GM19025 (cell line): ENCODE data around the gene CCDC192.
A peak's percentile ranks its signal among the peaks of the same experiment; 100 is the strongest.

Experiments used
- ATAC-seq: cut with Tn5 transposase; IDR thresholded peaks from one replicate; pipeline ENCODE4 v1.9.1; 2021; ENCODE audit warnings: mild to moderate bottlenecking, low read depth, moderate library complexity; ENCODE audit not compliant: unreplicated experiment

The CCDC192 gene

GRCh38 chr5:127871503-127872153 is 168.4 kb downstream of the CCDC192 start:
- ATAC-seq: no peak

- ATAC-seq: no peak
Observed at GRCh38 chr5:127872494-127872893, 169.3 kb downstream of the CCDC192 start.

GRCh38 chr5:127875235-127876021 is 172.2 kb downstream of the CCDC192 start:
- ATAC-seq: peak; percentile 82

GRCh38 chr5:127876384-127876783 is 173.2 kb downstream of the CCDC192 start:
- ATAC-seq: no peak

- ATAC-seq: no peak
Observed at GRCh38 chr5:127878174-127878750, 175.1 kb downstream of the CCDC192 start.

GRCh38 chr5:127884416-127884815 is 181.2 kb downstream of the CCDC192 start:
- ATAC-seq: no peak

GRCh38 chr5:127885176-127885575 is 182.0 kb downstream of the CCDC192 start:
- ATAC-seq: no peak

- ATAC-seq: no peak
Observed at GRCh38 chr5:127886081-127886480, 182.9 kb downstream of the CCDC192 start.

- ATAC-seq: no peak
Observed at GRCh38 chr5:127887282-127887681, 184.1 kb downstream of the CCDC192 start.

- ATAC-seq: no peak
Observed at GRCh38 chr5:127891942-127892341, 188.8 kb downstream of the CCDC192 start.

GRCh38 chr5:127892467-127893207 is 189.4 kb downstream of the CCDC192 start:
- no peak for ATAC-seq

GRCh38 chr5:127893232-127893631 is 190.0 kb downstream of the CCDC192 start:
- ATAC-seq: no peak

GRCh38 chr5:127894461-127894860 is 191.3 kb downstream of the CCDC192 start:
- ATAC-seq: no peak

- ATAC-seq: no peak
Observed at GRCh38 chr5:127898551-127899213, 195.5 kb downstream of the CCDC192 start.

- no peak for ATAC-seq
Observed at GRCh38 chr5:127899214-127899610, 196.0 kb downstream of the CCDC192 start.

GRCh38 chr5:127906562-127907204 is 203.5 kb downstream of the CCDC192 start:
- ATAC-seq: peak; percentile 61

- no peak for ATAC-seq
Observed at GRCh38 chr5:127907907-127908306, 204.7 kb downstream of the CCDC192 start.

GRCh38 chr5:127909066-127909465 is 205.9 kb downstream of the CCDC192 start:
- peak; percentile 52 for ATAC-seq

GRCh38 chr5:127909821-127910220 is 206.6 kb downstream of the CCDC192 start:
- no peak for ATAC-seq
